CD8-positive, alpha-beta memory T cell (primary cell): Measurements from ENCODE around the gene GJA9. TPM values are rescaled to one million over a fixed set of nuclear protein-coding genes. Genes with fewer than 3 reads are reported as not detected.

Source experiments
- CTCF ChIA-PET: fragments of 350-600 bp; sonication (Branson Sonifier 250); formaldehyde crosslinking; loops from one replicate; lab custom pipeline; 2021; ENCODE audit warnings: antibody characterized with exemption; lab: Charles Lee
- POLR2A ChIA-PET: fragments of 350-600 bp; sonication (Branson Sonifier 250); formaldehyde crosslinking; loops from one replicate; lab custom pipeline; 2021; ENCODE audit warnings: antibody characterized with exemption; lab: Charles Lee
- DNase-seq, 5 donors: peaks; one replicate each; pipeline versions ENCODE4 v3.0.0 to v3.0.0-alpha.2; 2020 to 2022; ENCODE audit warnings: mixed read lengths in 1 of 5
- H3K27ac ChIP-seq: one replicate; pipeline ENCODE4 v1.7.0; 2013; ENCODE audit warnings: low read depth, mild to moderate bottlenecking, low read length, moderate library complexity
- H3K27me3 ChIP-seq: 2 replicates; pipeline ENCODE4 v1.7.0; 2013; ENCODE audit warnings: low read length, mild to moderate bottlenecking; ENCODE audit not compliant: insufficient read depth, poor library complexity, severe bottlenecking
- H3K36me3 ChIP-seq: 2 replicates; pipeline ENCODE4 v1.7.0; 2013; ENCODE audit warnings: mild to moderate bottlenecking, low read length, moderate library complexity; ENCODE audit not compliant: insufficient read depth
- H3K4me1 ChIP-seq: 2 replicates; pipeline ENCODE4 v1.7.0; 2013; ENCODE audit warnings: mild to moderate bottlenecking, low read length, moderate library complexity; ENCODE audit not compliant: insufficient read depth
- H3K4me3 ChIP-seq: 2 replicates; pipeline ENCODE4 v1.7.0; 2013; ENCODE audit warnings: mild to moderate bottlenecking, low read length
- H3K9me3 ChIP-seq: 2 replicates; pipeline ENCODE4 v1.7.0; 2013; ENCODE audit warnings: mild to moderate bottlenecking, low read length
- H3K27ac Mint-ChIP-seq, 8 donors: one replicate each; pipeline ENCODE4 v1.8.0; 2020 to 2021; ENCODE audit warnings: mixed read lengths in 8 of 8, mild to moderate bottlenecking in 6 of 8, inconsistent platforms in 3 of 8, moderate library complexity in 3 of 8
- H3K27me3 Mint-ChIP-seq, 2 donors: one replicate each; pipeline ENCODE4 v1.8.0; 2020 to 2021; ENCODE audit warnings: mixed read lengths in 2 of 2, mild to moderate bottlenecking in 1 of 2, moderate library complexity in 1 of 2
- H3K36me3 Mint-ChIP-seq, 3 donors: one replicate each; pipeline ENCODE4 v1.8.0; 2020 to 2021; ENCODE audit warnings: mixed read lengths in 3 of 3, inconsistent platforms in 1 of 3, mild to moderate bottlenecking in 1 of 3
- H3K4me1 Mint-ChIP-seq, 3 donors: one replicate each; pipeline ENCODE4 v1.8.0; 2020 to 2021; ENCODE audit warnings: mixed read lengths in 3 of 3, inconsistent platforms in 1 of 3, mild to moderate bottlenecking in 1 of 3
- H3K4me3 Mint-ChIP-seq, 7 donors: one replicate each; pipeline ENCODE4 v1.8.0; 2020 to 2021; ENCODE audit warnings: mixed read lengths in 7 of 7, mild to moderate bottlenecking in 6 of 7, moderate library complexity in 4 of 7, inconsistent platforms in 2 of 7
- H3K9me3 Mint-ChIP-seq, 5 donors: one replicate each; pipeline ENCODE4 v1.8.0; 2020 to 2022; ENCODE audit warnings: mixed read lengths in 5 of 5, mild to moderate bottlenecking in 3 of 5, moderate library complexity in 2 of 5, inconsistent platforms in 1 of 5
- polyA plus RNA-seq: library from polyadenylated mRNA; unstranded; fragments of 300-500 nt; fragmentation: Illumina TruSeq; gene quantifications from one replicate; pipeline ENCODE4 v1.2.3, GENCODE V29; 2021
- total RNA-seq, 2 experiments: library from RNA; stranded (reverse); gene quantifications; one replicate each; pipeline ENCODE4 v1.2.3, GENCODE V29; 2021

GJA9 gene
- total and polyA plus RNA-seq, 3 experiments from 2014 or later: not detected

- POLR2A ChIA-PET: no interaction called here
Measured at GRCh38 chr1:38896169-38896568, 14.8 kb upstream of the GJA9 start.

GRCh38 chr1:38892976-38893375 lies 11.6 kb upstream of the GJA9 start:
- Mint-ChIP-seq H3K9me3 (no peaks in the 10 kb centered on the region), H3K4me3 (no peak overlapping the region), H3K4me1 (no peaks in the 10 kb centered on the region), H3K27ac (no peak overlapping the region), H3K36me3 (peaks cover 0 to 2% (median 0%) of the 10 kb centered on the region in 3 donors), H3K27me3 (peaks cover 0 to 3% of the 10 kb centered on the region in 2 donors)
- Histone ChIP-seq H3K9me3 (no peaks in the 10 kb centered on the region), H3K36me3 (no peaks in the 10 kb centered on the region), H3K27me3 (no peaks in the 10 kb centered on the region), H3K4me3 (no peak overlapping the region), H3K27ac (no peak overlapping the region), H3K4me1 (no peaks in the 10 kb centered on the region)
- no peak for DNase-seq
- CTCF ChIA-PET: interaction anchor here (1.2 kb wide), 1 partner anchor 200 kb away, joined by 4 read pairs; no protein-coding TSS in a partner anchor
- POLR2A ChIA-PET: no interaction called here

More at GRCh38 chr1:38896169-38896568, 14.8 kb upstream of the GJA9 start:
- Mint-ChIP-seq H3K9me3 (no peaks in the 10 kb centered on the region), H3K27ac (no peak overlapping the region), H3K36me3 (peaks cover 0 to 2% (median 0%) of the 10 kb centered on the region in 3 donors), H3K27me3 (peaks cover 0 to 3% of the 10 kb centered on the region in 2 donors), H3K4me1 (no peaks in the 10 kb centered on the region), H3K4me3 (no peak overlapping the region)
- Histone ChIP-seq H3K27me3 (no peaks in the 10 kb centered on the region), H3K4me3 (no peak overlapping the region), H3K4me1 (no peaks in the 10 kb centered on the region), H3K9me3 (no peaks in the 10 kb centered on the region), H3K27ac (no peak overlapping the region), H3K36me3 (no peaks in the 10 kb centered on the region)
- CTCF ChIA-PET: interaction anchor here (1.2 kb wide), 1 partner anchor 15 kb away, joined by 3 read pairs; the partner anchor contains the start of gene GJA9
- DNase-seq: no peak

- Histone ChIP-seq H3K4me1 (no peaks in the 10 kb centered on the region), H3K27me3 (no peaks in the 10 kb centered on the region), H3K36me3 (no peaks in the 10 kb centered on the region), H3K9me3 (no peaks in the 10 kb centered on the region), H3K4me3 (no peak overlapping the region), H3K27ac (no peak overlapping the region)
- no peak overlapping the region for H3K4me3 Mint-ChIP-seq
- CTCF ChIA-PET: interaction anchor here (1.0 to 1.2 kb wide), 2 partner anchors 201 to 206 kb away, joined by 3 to 4 read pairs; no protein-coding TSS in a partner anchor
- peak in 1 of 5 donors; percentile 2 for DNase-seq
- peak overlapping the region in 3 of 8 donors; percentile 43 to 86 (median 62) for H3K27ac Mint-ChIP-seq
- peaks cover 0 to 3% of the 10 kb centered on the region in 2 donors for H3K27me3 Mint-ChIP-seq
- no peaks in the 10 kb centered on the region for H3K4me1 Mint-ChIP-seq
- H3K9me3 Mint-ChIP-seq: no peaks in the 10 kb centered on the region
- no peaks in the 10 kb centered on the region for H3K36me3 Mint-ChIP-seq
- POLR2A ChIA-PET: no interaction called here
Measured at GRCh38 chr1:38891753-38892152, 10.4 kb upstream of the GJA9 start.

GRCh38 chr1:38889589-38889988 lies 8.2 kb upstream of the GJA9 start:
- no peaks in the 10 kb centered on the region for H3K36me3 Mint-ChIP-seq
- Histone ChIP-seq H3K9me3 (no peaks in the 10 kb centered on the region), H3K4me1 (no peaks in the 10 kb centered on the region), H3K4me3 (no peak overlapping the region), H3K27ac (no peak overlapping the region), H3K36me3 (no peaks in the 10 kb centered on the region), H3K27me3 (no peaks in the 10 kb centered on the region)
- CTCF ChIA-PET: no interaction called here
- H3K4me1 Mint-ChIP-seq: no peaks in the 10 kb centered on the region
- POLR2A ChIA-PET: no interaction called here
- no peak overlapping the region for H3K4me3 Mint-ChIP-seq
- H3K9me3 Mint-ChIP-seq: no peaks in the 10 kb centered on the region
- H3K27ac Mint-ChIP-seq: no peak overlapping the region
- peaks cover 0 to 3% of the 10 kb centered on the region in 2 donors for H3K27me3 Mint-ChIP-seq
- DNase-seq: no peak

GRCh38 chr1:38888423-38889333 lies 7.3 kb upstream of the GJA9 start:
- no peak for DNase-seq
- Histone ChIP-seq H3K4me3 (no peak overlapping the region), H3K27ac (no peak overlapping the region), H3K36me3 (no peaks in the 10 kb centered on the region), H3K27me3 (no peaks in the 10 kb centered on the region), H3K4me1 (no peaks in the 10 kb centered on the region), H3K9me3 (no peaks in the 10 kb centered on the region)
- Mint-ChIP-seq H3K36me3 (no peaks in the 10 kb centered on the region), H3K9me3 (no peaks in the 10 kb centered on the region), H3K27me3 (peaks cover 0 to 3% of the 10 kb centered on the region in 2 donors), H3K27ac (peak overlapping the region in 1 of 8 donors; percentile 15), H3K4me3 (no peak overlapping the region), H3K4me1 (no peaks in the 10 kb centered on the region)
- CTCF ChIA-PET: no interaction called here
- POLR2A ChIA-PET: no interaction called here

- no peaks in the 10 kb centered on the region for H3K36me3 ChIP-seq
- Mint-ChIP-seq H3K27ac (no peak overlapping the region), H3K9me3 (no peaks in the 10 kb centered on the region), H3K36me3 (no peaks in the 10 kb centered on the region), H3K4me3 (no peak overlapping the region), H3K27me3 (no peaks in the 10 kb centered on the region), H3K4me1 (no peaks in the 10 kb centered on the region)
- H3K27me3 ChIP-seq: no peaks in the 10 kb centered on the region
- POLR2A ChIA-PET: no interaction called here
- DNase-seq: no peak
- no peak overlapping the region for H3K27ac ChIP-seq
- H3K4me3 ChIP-seq: no peak overlapping the region
- no peaks in the 10 kb centered on the region for H3K4me1 ChIP-seq
- CTCF ChIA-PET: no interaction called here
- no peaks in the 10 kb centered on the region for H3K9me3 ChIP-seq
Measured at GRCh38 chr1:38885092-38885491, 3.7 kb upstream of the GJA9 start.

GRCh38 chr1:38875811-38876210 lies 5.6 kb downstream of the GJA9 start:
- Histone ChIP-seq H3K9me3 (no peaks in the 10 kb centered on the region), H3K27me3 (no peaks in the 10 kb centered on the region), H3K36me3 (no peaks in the 10 kb centered on the region), H3K4me3 (no peak overlapping the region), H3K27ac (no peak overlapping the region), H3K4me1 (peaks cover 17% of the 10 kb centered on the region)
- Mint-ChIP-seq H3K27me3 (no peaks in the 10 kb centered on the region), H3K9me3 (no peaks in the 10 kb centered on the region), H3K4me3 (peak overlapping the region in 2 of 7 donors; percentile 57 to 63), H3K27ac (peak overlapping the region in 2 of 8 donors; percentile 4 to 39), H3K4me1 (peaks cover 21 to 32% (median 28%) of the 10 kb centered on the region in 3 donors), H3K36me3 (peaks cover 0 to 4% (median 0%) of the 10 kb centered on the region in 3 donors)
- POLR2A ChIA-PET: no interaction called here
- CTCF ChIA-PET: no interaction called here
- no peak for DNase-seq
